ENCODE measurements around the gene BGN.

Gene BGN

DNA sequence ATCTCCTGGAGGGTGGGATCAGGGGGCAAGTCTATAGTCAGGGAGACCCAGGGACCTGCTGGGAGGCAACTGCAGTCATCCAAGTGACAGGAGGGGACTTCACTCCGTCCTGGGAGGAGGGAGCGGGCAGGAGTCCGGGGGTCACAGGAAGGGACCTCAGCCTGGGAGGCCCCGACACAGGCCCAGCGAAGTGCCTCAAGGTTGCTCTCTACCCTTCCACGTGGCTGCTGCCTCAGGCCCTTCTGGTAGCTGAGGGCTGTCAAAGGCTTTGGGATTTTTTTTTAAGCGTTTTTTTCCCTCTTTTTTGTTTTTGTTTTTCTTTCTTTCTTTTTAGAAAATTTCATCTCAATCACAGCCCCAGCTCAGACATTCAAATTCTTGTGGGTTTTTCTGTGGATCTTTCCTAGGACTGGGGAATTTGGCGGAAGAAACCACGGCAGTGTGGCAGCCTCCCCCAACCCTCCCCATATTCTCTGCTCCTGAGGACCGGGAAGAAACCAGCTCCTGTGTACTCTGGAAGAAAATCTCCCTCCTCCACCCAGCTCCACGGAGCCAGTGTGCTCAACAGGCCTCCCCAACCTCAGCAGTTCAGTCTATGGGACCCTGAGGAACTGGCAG lies 23.0 kb upstream of the BGN start:
- H3K4me3 Mint-ChIP-seq = no peak overlapping the region
- H3K27ac Mint-ChIP-seq = no peak overlapping the region
- H3K9me3 Mint-ChIP-seq = no peaks in the 10 kb centered on the region
- no peak for ATAC-seq
- DNase-seq (ENCODE audit: low spot score in 2 of 2) = no peak
- peaks cover 12% of the 10 kb centered on the region for H3K4me1 Mint-ChIP-seq
- H3K36me3 Mint-ChIP-seq = peaks cover 9% of the 10 kb centered on the region

DNA sequence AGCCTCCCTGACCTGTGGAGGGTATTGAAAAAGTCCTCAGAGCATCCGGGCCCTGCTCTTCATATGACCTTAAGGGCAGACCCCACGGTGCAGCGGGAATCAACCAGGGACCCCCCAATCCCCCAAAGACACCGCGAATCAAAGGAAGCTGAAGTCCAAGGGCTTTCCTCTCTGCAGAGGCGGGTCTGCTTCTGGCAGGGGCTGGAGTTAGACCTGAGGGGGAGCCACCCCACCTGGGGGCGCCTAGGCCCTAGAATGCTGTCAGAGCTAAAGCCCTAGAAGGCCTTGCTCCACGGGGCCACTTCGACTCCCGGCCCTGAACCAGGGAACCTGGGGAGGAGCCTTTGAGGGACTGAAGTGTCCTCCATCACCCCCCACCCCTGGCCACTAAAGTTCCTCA lies 21.7 kb upstream of the BGN start:
- peaks cover 4% of the 10 kb centered on the region for H3K4me1 Mint-ChIP-seq
- H3K9me3 Mint-ChIP-seq = no peaks in the 10 kb centered on the region
- ATAC-seq = no peak
- H3K27ac Mint-ChIP-seq = peak overlapping the region; percentile 81
- no peaks in the 10 kb centered on the region for H3K36me3 Mint-ChIP-seq
- peak overlapping the region; percentile 36 for H3K4me3 Mint-ChIP-seq
- no peak for DNase-seq (ENCODE audit: low spot score in 2 of 2)

DNA sequence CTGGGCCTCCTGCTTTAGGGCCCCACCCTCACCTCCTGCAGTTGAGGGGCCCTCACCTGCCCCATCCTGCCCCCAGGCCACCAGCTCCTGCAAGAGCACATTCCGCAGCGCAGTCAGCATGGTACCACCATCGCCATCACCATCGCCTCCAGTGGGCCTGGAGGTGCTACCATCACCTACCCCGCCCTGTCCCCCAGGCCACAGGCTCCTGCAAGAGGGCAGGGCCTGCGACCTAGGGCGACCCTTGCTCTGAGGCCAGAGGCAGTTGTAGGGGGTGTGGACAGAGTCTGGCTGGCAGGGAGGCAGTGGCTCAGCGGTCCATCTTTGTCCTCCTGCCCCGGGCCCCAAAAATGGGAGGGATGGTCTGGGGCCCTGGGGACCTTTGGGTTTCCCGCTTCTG lies 20.5 kb upstream of the BGN start:
- Mint-ChIP-seq H3K36me3 (no peaks in the 10 kb centered on the region), H3K4me3 (peak overlapping the region; percentile 25), H3K9me3 (no peaks in the 10 kb centered on the region), H3K27ac (no peak overlapping the region), H3K4me1 (peaks cover 4% of the 10 kb centered on the region)
- ATAC-seq (no peak), DNase-seq (ENCODE audit: low spot score in 2 of 2) (no peak)

DNA sequence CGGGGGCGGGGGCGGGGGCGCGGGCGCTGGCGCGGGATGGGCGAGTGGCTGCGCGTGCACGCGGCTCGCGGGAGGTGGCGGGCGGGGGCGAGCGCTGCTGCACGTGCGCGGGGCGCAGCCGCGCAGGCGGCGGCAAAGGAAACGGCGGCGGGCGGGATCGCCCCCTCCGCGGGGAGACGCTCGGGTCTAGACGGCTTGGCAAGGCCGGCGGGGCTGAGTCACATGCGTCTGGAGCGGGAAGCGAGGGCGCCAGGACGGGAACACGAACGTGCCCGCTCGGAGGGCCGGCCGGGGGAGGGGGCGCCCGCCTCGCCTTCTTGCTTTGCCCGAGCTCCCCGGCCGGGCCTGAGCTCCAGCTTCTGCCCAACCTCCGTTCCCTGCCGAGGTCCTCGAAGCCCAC lies 20.1 kb upstream of the BGN start:
- ATAC-seq (no peak), DNase-seq (ENCODE audit: low spot score in 2 of 2) (no peak)
- Mint-ChIP-seq H3K36me3 (no peaks in the 10 kb centered on the region), H3K9me3 (no peaks in the 10 kb centered on the region), H3K4me3 (peak overlapping the region; percentile 25), H3K4me1 (peaks cover 4% of the 10 kb centered on the region), H3K27ac (no peak overlapping the region)

DNA sequence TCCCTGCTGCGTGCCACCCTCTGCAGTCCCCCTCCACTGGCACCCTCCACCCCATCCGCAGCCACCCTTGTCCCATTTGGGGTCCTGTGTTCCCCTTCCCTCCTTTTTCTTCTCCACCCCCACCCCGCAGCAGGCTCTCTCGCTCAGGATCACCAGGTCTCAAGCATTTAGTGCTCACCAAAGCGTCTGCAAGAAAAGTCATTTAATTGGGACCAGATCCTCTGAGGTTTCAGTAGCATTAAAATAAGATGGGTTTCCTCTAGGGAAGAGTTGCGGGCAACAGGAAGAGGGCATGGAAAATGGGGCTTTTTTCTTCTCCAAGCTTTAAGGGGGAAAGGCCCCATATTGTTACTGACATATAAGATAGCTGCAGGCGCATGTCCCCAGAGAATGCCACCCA lies 19.5 kb upstream of the BGN start:
- DNase-seq (ENCODE audit: low spot score in 2 of 2) (no peak), ATAC-seq (no peak)
- Mint-ChIP-seq H3K4me3 (no peak overlapping the region), H3K27ac (no peak overlapping the region), H3K9me3 (no peaks in the 10 kb centered on the region), H3K36me3 (no peaks in the 10 kb centered on the region), H3K4me1 (peaks cover 4% of the 10 kb centered on the region)

DNA sequence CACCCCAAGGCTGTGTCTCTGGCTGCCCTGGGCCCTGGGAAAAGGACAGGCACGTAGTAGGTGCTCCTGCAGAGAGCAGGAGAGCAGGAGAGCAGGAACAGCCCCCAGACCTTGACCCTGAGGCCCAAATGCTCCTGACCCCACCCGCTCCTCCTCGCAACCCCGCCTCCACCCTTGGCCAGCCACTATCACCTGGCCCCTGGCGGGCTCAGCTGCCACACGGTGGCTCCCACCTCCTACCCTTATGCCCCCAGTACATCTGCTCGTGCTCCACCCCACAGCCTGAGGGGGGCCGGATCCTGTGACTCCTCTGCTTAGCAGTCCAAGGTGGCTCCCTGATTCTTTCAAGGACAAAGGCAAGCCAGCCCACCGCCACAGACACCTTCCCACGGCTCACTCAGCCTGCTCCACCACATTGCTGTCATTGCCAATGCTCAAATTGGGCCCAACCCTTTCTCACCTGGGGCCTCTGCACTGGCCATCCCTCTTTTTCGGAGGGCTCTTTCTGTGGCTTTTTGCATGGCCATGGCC lies 19.0 kb upstream of the BGN start:
- Mint-ChIP-seq H3K27ac (peak overlapping the region; percentile 56), H3K36me3 (no peaks in the 10 kb centered on the region)

DNA sequence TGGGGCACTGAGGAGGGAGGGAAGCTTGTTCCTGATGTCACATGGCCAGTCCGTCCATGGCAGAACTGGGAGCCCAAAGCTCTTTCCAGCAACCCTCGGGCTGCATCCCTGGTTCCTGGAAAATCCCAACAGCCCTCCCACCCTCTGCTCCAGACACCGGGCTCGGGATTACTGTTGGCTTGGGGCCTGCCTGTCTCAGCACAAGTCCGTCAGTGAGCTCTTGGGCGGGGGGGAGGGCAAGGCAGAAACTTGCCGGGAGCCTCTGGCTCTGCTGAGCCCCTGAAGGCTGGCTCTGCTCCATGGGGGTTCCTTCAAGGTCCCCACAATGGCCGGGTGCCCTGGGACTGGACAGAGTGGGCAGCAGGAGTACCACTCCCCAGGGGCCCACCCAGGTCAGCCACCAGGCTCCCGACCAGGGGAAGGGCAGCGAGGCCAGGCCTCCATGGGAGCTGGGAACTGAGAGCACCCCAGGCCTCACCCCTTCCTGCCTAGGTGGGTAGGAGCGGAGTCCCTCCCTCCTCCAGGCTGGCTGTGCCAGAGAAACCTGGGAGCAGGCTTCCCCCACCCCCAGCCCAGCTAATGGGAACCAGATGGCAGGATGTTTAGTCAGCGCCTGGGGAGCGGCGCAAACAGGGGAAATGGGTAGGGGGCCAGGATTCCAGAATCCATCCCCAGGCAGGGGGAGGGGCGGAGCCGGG lies 18.0 kb upstream of the BGN start:
- H3K27ac Mint-ChIP-seq = no peak overlapping the region

More for the DNA sequence above, 19.0 kb upstream of the BGN start:
- ATAC-seq (no peak), DNase-seq (ENCODE audit: low spot score in 2 of 2) (no peak)
- H3K9me3 Mint-ChIP-seq = no peaks in the 10 kb centered on the region
- peaks cover 4% of the 10 kb centered on the region for H3K4me1 Mint-ChIP-seq
- H3K4me3 Mint-ChIP-seq = no peak overlapping the region

DNA sequence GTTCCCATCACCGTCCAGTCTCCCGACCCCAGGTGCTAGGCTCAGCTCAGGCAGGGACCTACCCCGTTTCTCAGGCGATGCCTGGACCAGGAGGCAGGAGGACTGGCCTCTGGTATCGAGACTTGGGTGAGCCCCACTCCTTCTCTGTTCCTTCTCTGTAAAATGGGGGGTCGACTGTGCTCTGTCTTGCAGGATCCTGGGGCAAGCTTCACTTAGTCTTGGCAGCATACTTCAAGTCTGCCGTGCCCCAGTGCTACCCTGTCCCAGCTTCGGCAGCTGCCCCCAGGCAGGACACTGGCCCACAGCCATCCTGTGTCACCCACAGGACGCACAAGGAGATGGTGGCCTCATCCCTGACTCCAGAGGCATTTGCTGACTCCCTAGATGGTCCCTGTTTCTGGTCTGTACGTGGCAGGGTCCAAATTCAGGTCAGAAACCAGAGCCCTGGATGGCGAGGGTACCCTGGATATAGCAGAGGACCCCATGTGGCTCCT lies 17.4 kb upstream of the BGN start:
- Mint-ChIP-seq H3K4me3 (no peak overlapping the region), H3K9me3 (no peaks in the 10 kb centered on the region), H3K36me3 (no peaks in the 10 kb centered on the region), H3K27ac (no peak overlapping the region), H3K4me1 (no peaks in the 10 kb centered on the region)
- ATAC-seq = no peak
- no peak for DNase-seq (ENCODE audit: low spot score in 2 of 2)

More for the DNA sequence above, 18.0 kb upstream of the BGN start:
- ATAC-seq (no peak), DNase-seq (ENCODE audit: low spot score in 2 of 2) (no peak)
- Mint-ChIP-seq H3K36me3 (no peaks in the 10 kb centered on the region), H3K4me1 (no peaks in the 10 kb centered on the region), H3K4me3 (no peak overlapping the region), H3K9me3 (no peaks in the 10 kb centered on the region)

DNA sequence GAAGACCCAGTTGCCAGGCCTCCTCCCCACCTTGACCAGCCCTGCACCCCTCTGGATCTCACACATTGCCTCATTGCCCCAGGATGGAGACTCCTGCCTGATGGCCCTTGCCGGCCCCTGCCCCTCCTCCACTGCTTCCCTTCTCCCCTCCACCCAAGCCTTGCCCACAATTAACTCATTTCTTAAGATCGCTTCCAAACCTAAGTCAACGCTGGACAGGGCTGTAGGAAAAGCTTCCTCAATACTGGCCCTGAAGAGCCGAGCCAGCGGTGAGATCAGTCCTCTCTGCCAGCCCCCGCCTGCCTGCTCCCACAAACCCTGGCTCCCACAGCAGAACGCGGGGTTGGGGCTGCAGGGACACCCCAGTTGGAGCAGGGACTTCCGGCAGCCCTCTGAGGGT lies 16.9 kb upstream of the BGN start:
- Mint-ChIP-seq H3K4me3 (no peak overlapping the region), H3K27ac (peak overlapping the region; percentile 26), H3K4me1 (no peaks in the 10 kb centered on the region), H3K9me3 (no peaks in the 10 kb centered on the region), H3K36me3 (no peaks in the 10 kb centered on the region)
- DNase-seq (ENCODE audit: low spot score in 2 of 2) (no peak), ATAC-seq (no peak)

DNA sequence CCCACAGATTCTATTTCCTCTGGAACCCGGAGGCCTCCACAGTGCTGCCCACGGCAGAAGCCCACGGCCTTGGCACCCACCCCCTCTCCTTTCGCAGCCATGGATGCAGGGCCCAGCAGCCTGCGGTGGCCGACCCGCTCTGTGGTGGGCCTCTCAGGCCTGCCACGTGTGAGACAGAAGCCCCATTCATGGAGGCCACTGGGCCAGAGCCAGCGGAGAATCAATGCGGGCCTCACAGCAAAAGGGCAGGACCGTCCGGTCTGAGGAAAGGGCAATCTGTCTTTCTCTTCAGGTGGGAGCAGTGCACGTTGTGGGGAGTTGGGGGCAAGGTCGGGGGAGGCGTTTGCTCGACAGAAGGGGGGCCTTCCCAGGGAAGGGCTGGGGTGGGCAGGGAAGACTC lies 16.0 kb upstream of the BGN start:
- no peak overlapping the region for H3K27ac Mint-ChIP-seq
- ATAC-seq (no peak), DNase-seq (ENCODE audit: low spot score in 2 of 2) (no peak)
- H3K9me3 Mint-ChIP-seq = no peaks in the 10 kb centered on the region
- H3K36me3 Mint-ChIP-seq = no peaks in the 10 kb centered on the region
- no peak overlapping the region for H3K4me3 Mint-ChIP-seq
- no peaks in the 10 kb centered on the region for H3K4me1 Mint-ChIP-seq

DNA sequence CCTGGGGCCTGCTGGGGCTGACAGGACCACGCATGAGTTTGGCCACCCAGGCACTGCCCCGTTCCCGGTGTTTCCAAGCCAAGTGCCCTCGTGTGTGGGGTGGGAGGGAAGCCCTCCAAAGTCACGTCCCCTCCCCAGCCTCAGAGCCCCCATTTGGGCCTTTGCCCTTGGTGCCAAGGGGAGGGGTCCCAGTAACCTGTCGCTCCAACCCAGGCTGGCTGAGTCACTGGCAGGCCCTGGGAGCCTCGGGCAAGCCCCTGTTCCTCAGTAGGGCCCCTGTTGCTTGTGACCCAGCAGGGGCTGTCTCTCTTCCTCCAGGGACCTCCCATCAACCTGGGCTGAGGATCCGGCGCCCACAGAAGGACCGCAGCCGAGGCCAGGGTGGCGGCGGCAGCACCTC lies 13.7 kb upstream of the BGN start:
- no peaks in the 10 kb centered on the region for H3K9me3 Mint-ChIP-seq
- no peaks in the 10 kb centered on the region for H3K4me1 Mint-ChIP-seq

DNA sequence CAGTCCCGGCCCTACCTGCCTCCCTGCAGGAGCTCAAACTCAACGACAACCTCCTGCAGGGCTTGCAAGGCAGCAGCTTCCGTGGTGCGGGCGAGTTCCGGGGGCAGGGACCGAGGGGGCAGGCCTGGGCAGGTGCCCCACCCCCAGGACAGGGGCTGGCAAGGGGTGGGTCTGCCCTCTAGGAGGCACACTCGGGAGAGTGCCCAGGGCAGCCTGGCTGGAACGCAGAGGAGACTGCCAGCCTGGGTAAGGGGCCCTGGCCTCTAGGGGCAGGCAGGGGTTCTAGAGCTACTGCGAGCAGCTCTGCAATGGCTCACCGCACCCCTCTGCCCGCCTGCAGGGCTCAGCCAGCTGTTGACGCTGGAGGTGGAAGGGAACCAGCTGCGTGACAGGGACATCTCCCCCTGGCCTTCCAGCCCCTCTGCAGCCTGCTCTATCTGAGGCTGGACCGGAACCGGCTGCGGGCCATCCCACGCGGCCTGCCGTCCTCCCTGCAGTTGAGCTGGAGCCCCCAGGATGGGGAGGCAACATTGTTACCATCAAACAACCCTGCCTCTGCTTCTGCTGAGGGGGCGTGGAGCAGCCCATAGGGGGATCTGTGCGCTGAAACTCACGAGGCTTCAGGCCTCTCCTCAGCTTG lies 12.3 kb upstream of the BGN start:
- Mint-ChIP-seq H3K4me1 (no peaks in the 10 kb centered on the region), H3K4me3 (no peak overlapping the region), H3K9me3 (no peaks in the 10 kb centered on the region), H3K27ac (no peak overlapping the region), H3K36me3 (no peaks in the 10 kb centered on the region)
- DNase-seq (ENCODE audit: low spot score in 2 of 2) (no peak), ATAC-seq (no peak)

More for the DNA sequence above, 13.7 kb upstream of the BGN start:
- DNase-seq (ENCODE audit: low spot score in 2 of 2) = no peak
- Mint-ChIP-seq H3K36me3 (no peaks in the 10 kb centered on the region), H3K27ac (no peak overlapping the region), H3K4me3 (no peak overlapping the region)
- ATAC-seq = no peak

DNA sequence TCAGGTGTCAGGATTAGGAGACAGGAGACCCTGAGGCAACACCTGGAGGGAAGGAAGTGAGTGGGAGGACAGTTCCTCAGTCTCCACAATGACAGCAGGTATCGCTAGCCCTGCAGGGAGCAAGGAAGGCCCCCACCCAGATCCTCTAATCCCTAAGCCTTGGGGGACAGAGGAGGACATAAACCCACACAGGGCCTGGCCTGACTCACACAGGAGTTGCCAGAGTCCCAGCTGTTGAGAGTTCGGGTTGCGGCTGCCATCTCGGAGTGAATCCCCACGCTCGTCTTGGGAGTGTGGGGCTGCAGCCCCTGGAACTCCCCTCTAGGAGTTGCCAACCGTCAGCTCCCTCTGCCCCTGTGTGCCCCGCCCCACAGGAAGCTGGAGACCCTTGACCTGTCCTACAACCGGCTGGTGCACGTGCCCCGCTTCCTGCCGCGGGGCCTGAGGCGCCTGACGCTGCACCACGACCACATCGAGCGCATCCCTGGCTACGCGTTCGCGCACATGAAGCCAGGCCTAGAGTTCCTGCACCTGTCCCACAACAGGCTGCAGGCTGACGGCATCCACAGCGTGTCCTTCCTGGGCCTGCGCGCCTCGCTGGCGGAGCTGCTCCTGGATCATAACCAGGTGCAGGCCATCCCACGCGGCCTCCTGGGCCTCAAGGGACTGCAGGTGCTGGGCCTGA lies 9.2 kb upstream of the BGN start:
- DNase-seq (ENCODE audit: low spot score in 2 of 2) (no peak), ATAC-seq (no peak)
- H3K9me3 Mint-ChIP-seq = no peaks in the 10 kb centered on the region
- no peaks in the 10 kb centered on the region for H3K4me1 Mint-ChIP-seq
- H3K36me3 Mint-ChIP-seq = no peaks in the 10 kb centered on the region
- H3K27ac Mint-ChIP-seq = no peak overlapping the region
- no peak overlapping the region for H3K4me3 Mint-ChIP-seq

DNA sequence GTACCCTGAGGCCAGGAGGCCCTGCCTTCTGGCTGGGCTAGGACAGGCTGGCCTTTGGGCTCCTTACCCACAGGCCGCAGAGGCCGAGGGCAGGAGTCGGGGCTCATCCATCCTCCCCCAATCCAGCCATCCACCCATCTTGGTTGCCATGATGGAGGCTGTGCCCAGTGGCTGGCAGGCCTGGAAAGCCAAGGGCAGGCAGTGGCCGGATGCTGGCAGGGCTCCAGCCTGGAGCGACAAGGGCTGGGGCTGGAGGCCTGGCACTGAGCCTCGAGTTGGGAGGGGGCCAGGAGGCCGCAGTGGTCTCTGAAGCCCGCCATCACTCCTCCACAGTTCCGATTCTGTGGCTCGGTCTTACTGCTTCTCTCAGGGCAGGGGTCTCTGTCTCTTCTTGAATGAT lies 8.6 kb upstream of the BGN start:
- Mint-ChIP-seq H3K36me3 (no peaks in the 10 kb centered on the region), H3K27ac (no peak overlapping the region), H3K4me3 (no peak overlapping the region), H3K9me3 (no peaks in the 10 kb centered on the region), H3K4me1 (no peaks in the 10 kb centered on the region)
- DNase-seq (ENCODE audit: low spot score in 2 of 2) (no peak), ATAC-seq (no peak)

DNA sequence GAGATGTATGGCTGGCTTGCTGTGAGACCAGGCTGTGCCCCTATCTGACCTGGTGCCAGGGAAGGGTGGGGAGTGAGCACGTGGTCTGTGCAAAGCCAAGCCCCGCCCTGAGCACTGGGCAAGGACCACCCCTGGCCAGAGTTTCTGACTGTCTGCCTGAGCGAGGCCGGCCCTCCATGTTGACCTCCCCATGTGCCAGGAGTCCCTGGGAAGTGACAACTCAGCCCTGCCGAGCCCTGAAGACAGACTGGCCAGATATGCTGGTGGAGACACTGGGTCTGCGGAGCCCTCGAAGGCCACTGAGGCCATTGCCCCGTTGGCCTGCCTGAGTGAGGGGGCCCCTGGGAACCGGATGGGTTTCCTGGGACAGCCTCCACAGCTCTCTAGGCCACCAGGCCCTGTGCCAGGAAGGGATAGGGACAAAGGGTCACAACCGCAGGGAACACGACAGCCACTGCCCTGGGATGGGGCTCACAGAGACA lies 7.1 kb upstream of the BGN start:
- H3K4me3 Mint-ChIP-seq = no peak overlapping the region
- ATAC-seq = no peak
- no peaks in the 10 kb centered on the region for H3K36me3 Mint-ChIP-seq
- no peaks in the 10 kb centered on the region for H3K9me3 Mint-ChIP-seq
- no peaks in the 10 kb centered on the region for H3K4me1 Mint-ChIP-seq
- H3K27ac Mint-ChIP-seq = no peak overlapping the region
- DNase-seq (ENCODE audit: low spot score in 2 of 2) = no peak

Data from stimulated activated effector memory CD8-positive, alpha-beta T cell treated with anti-CD3 and anti-CD28 coated beads, Interleukin-12 subunit alpha, Interleukin-12 subunit beta, amount 100 ng/mL, for 72 hours (primary cell).